ENCODE measurements around the gene SYTL3. TPM values are rescaled to one million over a fixed set of nuclear protein-coding genes. Genes with fewer than 3 reads are reported as not detected.
A peak's percentile ranks its signal among the peaks of the same experiment; 100 is the strongest.

SYTL3 gene
- total and polyA plus RNA-seq, 9 of the 15 experiments (the other 6 are each of a cell fraction or from before 2014, with no cell fraction given), result 0.04 to 0.46 (median 0.17) TPM; not detected in 1

DNA sequence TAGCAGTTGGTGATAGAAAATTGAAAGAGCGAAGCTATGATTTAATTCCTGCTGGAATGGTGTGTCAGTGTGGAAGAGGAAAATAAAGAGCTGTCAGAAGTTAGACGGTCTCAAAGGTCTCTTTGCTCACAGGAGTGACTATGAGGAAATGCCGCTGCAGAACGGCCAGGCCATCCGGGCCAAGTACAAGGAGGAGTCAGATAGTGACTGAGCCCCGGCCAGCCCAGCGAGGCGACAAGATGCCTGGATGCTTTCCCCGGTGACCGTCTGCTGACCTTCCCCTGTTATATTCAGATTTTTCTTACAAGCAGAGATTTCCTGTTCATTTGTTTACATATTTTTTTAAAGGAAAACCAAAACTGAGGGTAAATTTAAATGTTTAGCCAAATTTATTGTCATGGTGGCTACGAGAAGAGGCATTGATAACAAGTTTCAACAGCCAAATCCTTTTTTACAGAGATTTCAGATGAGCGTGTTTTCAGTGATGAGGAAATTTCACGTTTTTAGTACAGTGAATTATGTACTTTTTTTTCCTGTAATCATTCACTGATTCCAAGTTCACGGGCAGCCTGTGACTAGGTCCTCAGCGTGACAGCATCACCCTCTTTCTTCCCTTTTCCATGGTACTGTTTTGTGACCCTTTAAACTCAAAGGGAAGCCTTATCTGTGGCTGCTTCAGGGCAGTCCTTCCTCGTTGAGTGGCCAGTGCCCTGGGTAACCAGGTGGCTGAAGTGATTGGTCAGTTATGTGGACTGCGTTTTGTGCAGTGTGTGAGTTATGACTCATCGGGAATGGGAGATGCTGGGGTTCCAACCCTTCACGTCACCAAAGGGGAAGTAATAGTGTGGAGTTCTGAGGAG lies 17.9 kb upstream of the SYTL3 start (continued):
- no peak for TF ChIP-seq ZNF12 (CRISPR knock-in tag; IDR thresholded peaks at IDR 0.05)
- TF ChIP-seq NR3C1 (CRISPR knock-in tag; IDR thresholded peaks at IDR 0.05), result no peak
- TF ChIP-seq, protein P1, sequence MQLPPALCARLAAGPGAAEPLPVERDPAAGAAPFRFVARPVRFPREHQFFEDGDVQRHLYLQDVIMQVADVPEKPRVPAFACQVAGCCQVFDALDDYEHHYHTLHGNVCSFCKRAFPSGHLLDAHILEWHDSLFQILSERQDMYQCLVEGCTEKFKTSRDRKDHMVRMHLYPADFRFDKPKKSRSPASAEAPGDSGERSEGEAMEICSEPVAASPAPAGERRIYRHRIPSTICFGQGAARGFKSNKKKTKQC (CRISPR knock-in tag; IDR thresholded peaks at IDR 0.05), result peak; percentile 24; the same call in 1 of the 2 replicates
- TF ChIP-seq RNF219 (CRISPR knock-in tag; IDR thresholded peaks at IDR 0.05), result no peak
- peak; percentile 99 for TF ChIP-seq FOSL1 (tag; conservative IDR thresholded peaks at IDR 0.05)
- TF ChIP-seq BRF1 (IDR thresholded peaks at IDR 0.05; ENCODE audit: borderline replicate concordance, extremely low read depth, insufficient read length), result no peak
- no peak for TF ChIP-seq SLC30A9 (CRISPR knock-in tag; IDR thresholded peaks at IDR 0.05)
- no peak for TF ChIP-seq MAFF (IDR thresholded peaks at IDR 0.05; ENCODE audit: low read length)
- peak; percentile 59; the same call in 1 of the 2 replicates for TF ChIP-seq TFAP4 (CRISPR knock-in tag; IDR thresholded peaks at IDR 0.05; ENCODE audit: borderline replicate concordance)
- TF ChIP-seq, protein P2, sequence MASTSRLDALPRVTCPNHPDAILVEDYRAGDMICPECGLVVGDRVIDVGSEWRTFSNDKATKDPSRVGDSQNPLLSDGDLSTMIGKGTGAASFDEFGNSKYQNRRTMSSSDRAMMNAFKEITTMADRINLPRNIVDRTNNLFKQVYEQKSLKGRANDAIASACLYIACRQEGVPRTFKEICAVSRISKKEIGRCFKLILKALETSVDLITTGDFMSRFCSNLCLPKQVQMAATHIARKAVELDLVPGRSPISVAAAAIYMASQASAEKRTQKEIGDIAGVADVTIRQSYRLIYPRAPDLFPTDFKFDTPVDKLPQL (IDR thresholded peaks at IDR 0.05; ENCODE audit: extremely low read depth, insufficient read length), result no peak
- TF ChIP-seq MCM3 (IDR thresholded peaks at IDR 0.05), result no peak
- no peak for TF ChIP-seq ARHGAP35 (IDR thresholded peaks at IDR 0.05; ENCODE audit: partially characterized antibody)
- no peak for TF ChIP-seq ZBTB8A (IDR thresholded peaks at IDR 0.05; ENCODE audit: partially characterized antibody)
- no peak for TF ChIP-seq LEF1 (IDR thresholded peaks at IDR 0.05)
- TF ChIP-seq ZNF41 (CRISPR knock-in tag; conservative IDR thresholded peaks at IDR 0.05), result no peak
- no peak for TF ChIP-seq ZBTB34 (CRISPR knock-in tag; IDR thresholded peaks at IDR 0.05)
- 0 out of 4 replicates have a peak, but pooled peaks of 1 of the 2 experiments have one; percentile 17 for TF ChIP-seq SRF (CRISPR knock-in tag; IDR thresholded peaks at IDR 0.05)

Measured in K562 (cell line).